ENCODE measurements around the gene GPR137.

The GPR137 gene

GRCh38 chr11:64337538-64338249 is 52.0 kb downstream of the GPR137 start:
- no peak overlapping the region for H3K27ac ChIP-seq (ENCODE audit: low read length)
- H3K4me3 ChIP-seq (ENCODE audit: low read depth in 1 of 2, low read length in 2 of 2) = no peak overlapping the region

GRCh38 chr11:64338716-64339115 is 53.1 kb downstream of the GPR137 start:
- H3K4me1 ChIP-seq (ENCODE audit: control insufficient read depth in 1 of 2, insufficient read depth in 2 of 2, low read length in 2 of 2) = peaks cover 0 to 14% of the 10 kb centered on the region in 2 donors
- H3K27ac ChIP-seq (ENCODE audit: low read length) = no peak overlapping the region
- no peaks in the 10 kb centered on the region for H3K9me3 ChIP-seq (ENCODE audit: control insufficient read depth in 1 of 2, low read length in 2 of 2)
- no peak overlapping the region for H3K4me3 ChIP-seq (ENCODE audit: low read depth in 1 of 2, low read length in 2 of 2)
- no peaks in the 10 kb centered on the region for H3K36me3 ChIP-seq (ENCODE audit: control insufficient read depth in 1 of 2, insufficient read depth in 2 of 2, low read length in 2 of 2)
- no peaks in the 10 kb centered on the region for H3K27me3 ChIP-seq (ENCODE audit: low read depth, low read length)

More at GRCh38 chr11:64337538-64338249, 52.0 kb downstream of the GPR137 start:
- H3K36me3 ChIP-seq (ENCODE audit: control insufficient read depth in 1 of 2, insufficient read depth in 2 of 2, low read length in 2 of 2) = no peaks in the 10 kb centered on the region
- no peaks in the 10 kb centered on the region for H3K27me3 ChIP-seq (ENCODE audit: low read depth, low read length)
- H3K4me1 ChIP-seq (ENCODE audit: control insufficient read depth in 1 of 2, insufficient read depth in 2 of 2, low read length in 2 of 2) = peaks cover 0 to 8% of the 10 kb centered on the region in 2 donors
- H3K9me3 ChIP-seq (ENCODE audit: control insufficient read depth in 1 of 2, low read length in 2 of 2) = no peaks in the 10 kb centered on the region

Data from muscle layer of duodenum (tissue), 2 donors.